Medulla oblongata (tissue), 1 donor: ENCODE results near the gene MSI2.
A peak's percentile ranks its signal among the peaks of the same experiment; 100 is the strongest.

ENCODE experiments used
- DNase-seq: peaks from one replicate; pipeline ENCODE4 v3.0.0-alpha.2; 2015; ENCODE audit errors: extremely low spot score

Gene MSI2

DNA sequence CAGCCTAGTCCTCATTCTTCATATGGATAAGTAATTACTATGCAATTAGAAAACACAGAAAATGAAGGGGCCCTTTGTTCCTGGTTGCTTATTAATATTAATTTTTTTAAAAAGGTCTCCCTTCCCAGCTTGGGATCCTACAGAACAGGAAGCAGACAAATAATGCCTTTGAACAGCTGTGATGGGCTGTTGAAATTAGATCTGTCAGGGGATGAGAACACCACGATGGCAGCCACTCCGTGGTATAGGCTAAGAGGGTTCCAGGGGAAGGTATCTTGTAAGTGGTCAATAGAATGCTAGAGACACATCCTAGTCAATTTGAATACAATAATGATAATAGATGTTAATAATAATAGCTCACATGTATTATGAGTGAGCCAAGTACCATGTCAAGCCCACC, 405.7 kb downstream of the MSI2 start:
- no peak for DNase-seq

DNA sequence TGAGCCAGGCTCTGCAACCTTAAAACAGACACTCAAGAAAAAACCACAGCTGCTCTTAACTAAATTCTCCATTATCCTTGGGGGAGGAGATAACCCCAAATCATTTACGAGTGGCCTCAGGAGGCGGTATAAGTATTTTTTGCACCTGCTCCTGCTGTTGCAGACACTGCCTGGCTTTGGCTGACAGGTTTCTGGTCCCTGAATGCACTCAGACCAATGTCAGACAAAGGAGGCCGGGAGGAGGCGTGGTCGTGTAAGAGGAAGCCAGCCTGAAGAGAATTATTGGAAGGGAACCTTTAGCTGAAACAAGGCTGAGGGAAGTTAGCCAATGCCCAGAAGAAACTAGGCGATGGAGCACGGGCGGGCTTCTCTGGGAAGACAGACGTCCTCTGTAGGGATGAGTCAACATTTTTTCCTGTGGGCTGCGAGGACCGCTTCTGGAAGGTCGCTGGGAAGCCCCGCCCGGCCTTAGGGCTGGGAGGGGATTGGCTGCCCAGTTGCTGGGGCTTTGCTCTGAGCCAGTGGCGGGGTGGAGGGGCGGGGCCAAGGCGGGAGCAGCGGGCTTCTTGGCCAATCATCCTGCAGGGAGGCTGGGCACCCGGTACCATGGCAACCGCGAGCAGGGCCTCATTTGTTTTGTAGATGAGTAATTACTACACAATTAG, 406.5 kb downstream of the MSI2 start:
- DNase-seq = peak; percentile 98

DNA sequence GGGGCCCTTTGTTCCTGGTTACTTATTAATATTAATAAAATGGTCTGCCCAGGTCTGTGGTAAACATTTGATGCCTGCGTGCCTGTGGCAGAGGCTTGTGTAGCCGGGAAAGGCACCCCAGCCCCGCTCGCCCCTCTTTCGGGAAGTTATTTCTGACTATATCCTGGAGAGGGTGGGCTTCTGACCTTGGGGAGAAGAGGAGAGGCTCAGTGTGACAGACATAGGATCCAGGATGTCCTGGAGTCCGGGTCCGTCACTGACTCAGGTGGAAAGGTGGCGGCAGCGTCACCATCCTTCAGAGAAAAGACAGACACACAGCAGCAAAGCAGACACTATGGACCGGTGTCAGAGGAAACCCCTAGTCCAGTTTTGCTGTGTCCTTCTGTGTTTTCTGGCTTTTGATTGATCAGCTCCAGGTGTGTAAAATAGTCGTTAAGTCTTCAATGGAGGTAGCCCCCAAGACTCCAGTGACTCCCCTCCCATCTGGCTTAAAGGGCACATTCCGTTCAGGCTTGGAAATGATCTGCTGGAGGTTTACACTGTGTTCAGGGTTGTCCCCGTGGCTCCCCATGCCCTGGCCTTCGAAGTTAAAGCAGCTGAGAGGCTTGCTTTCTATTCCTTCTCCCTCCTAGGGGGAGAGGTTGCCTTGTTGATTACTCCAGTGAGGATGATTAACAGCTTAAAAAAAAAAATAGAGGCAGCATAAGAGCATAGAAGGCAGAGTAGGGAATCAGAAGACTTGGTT, 407.2 kb downstream of the MSI2 start:
- DNase-seq = peak; percentile 45

DNA sequence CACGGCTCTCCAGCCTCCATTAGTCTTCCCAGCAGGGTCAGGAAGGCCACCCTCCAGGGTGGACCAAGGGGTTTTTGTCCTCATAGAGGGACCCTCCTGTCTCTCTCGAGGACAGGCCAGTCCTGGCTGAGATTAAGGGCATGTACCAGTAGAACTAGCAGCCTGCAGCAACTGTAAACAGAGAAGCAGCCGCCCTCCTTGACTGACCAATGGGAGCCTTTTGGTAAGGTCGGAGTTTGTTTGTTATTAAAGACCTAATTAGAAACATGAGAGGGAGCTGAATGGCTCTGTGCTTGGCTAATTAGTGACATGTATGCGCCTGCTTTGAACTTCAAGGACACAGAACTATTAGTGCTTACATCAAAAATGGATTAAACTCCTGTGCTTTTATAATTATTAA, 408.8 kb downstream of the MSI2 start:
- no peak for DNase-seq

DNA sequence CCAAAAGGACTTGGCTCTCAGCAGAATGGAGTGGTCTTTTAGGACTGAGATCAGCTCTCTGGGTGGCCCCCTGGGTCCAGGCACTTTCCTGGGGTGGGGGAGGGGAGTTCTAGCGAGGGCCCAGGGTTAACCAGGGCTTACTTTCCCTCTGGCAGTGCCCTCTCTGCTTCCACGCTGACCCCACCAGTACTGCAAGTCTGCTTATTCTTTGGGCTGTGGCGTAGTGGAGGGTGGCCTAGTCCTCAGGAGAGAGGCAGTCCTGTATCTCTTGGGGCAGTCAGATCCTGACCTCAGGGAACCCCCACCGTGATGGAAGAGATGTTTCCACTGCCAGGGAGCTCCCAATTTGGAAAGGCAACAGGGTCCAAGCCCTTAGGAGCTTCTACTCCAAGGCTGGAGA, 409.4 kb downstream of the MSI2 start:
- no peak for DNase-seq

DNA sequence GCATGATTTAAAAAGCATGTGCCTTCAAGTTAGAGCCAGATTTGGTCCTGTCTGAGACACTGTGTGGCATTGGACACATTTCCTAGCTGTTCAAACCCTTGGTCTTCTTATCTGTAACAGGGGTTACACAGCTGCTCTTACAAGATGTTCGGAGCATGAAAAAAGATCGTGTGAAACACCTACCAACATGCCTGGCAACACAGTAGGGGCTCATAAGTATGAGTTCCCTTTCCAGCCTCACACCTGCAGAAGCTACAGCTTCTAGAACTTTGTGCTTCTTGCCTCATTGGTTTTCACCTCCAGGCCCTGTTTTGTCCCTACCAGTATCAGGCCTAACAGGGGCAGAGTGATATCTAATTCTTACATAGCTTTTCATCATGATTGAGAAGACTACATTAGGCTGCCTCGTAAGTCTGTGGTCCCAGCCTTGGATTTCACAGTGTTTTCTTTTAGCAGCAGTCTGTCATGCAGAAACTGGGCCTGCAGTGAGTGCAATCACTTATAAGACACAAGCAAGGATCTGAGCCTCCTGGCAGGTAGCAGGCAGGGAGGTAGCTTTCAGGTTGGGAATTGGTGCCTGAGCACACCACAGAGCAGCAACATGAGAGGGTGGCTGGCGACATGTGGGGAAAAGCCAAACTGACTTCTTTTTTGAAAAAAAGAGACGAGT, 410.0 kb downstream of the MSI2 start:
- DNase-seq = no peak

DNA sequence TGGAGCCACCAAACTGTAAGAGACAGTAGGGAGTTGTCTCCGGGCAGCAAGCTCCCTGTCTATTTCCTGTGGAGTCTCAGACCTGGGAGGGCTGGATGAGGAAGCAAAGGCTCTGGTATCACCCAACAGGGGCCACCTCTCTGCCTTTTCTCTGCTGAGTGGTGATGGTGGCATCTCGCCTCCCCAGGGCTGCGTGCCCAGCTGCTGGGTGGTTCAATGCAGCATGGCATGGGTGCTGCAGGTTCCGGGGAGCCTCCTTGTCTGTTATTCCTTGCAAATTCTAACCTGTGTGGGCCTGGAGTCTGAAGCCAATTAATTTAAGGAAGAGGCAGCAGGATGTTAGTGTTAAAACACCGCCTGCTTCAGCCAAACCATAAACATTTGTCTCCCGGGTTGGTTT, 410.6 kb downstream of the MSI2 start:
- no peak for DNase-seq

DNA sequence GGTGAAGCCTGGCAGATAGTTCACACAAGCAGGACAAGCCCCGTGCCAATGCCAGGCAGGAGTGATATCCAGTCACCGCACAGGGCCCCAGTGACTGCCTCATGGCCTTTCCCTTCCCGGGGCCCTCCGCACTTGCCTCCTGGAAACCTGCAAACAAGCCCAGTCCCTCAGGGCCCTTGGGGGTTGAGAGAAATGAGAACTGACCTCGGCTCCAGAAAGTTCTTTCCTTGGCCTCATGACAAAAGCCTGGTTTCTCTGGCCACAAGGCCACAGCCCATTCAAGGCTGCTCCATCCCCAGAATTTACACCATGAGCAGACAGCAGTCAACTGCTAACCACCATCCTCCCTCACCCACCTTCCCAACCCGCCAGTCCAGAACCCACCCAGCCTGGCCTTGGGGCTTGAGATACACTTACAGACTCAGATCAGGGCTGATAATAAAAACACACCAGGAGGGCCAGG, 411.2 kb downstream of the MSI2 start:
- no peak for DNase-seq

DNA sequence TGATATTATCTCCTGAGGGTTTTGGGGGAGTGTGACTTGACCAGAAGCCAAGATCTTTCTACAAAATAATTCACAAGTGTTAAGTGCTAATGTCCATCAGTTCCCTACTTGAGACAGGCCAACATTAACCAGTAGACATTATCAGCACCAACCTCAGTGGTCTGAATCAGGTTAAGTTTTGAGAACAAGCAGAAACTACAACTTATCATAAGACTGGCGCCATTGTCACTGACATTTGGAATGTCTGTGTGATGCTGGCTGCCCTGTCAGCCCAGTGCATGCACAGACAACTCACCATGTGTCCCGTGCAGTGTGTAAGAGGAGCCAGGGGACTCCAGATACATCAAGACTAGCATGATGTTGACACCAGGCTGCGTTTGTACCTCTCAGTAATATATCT, 412.0 kb downstream of the MSI2 start:
- no peak for DNase-seq

DNA sequence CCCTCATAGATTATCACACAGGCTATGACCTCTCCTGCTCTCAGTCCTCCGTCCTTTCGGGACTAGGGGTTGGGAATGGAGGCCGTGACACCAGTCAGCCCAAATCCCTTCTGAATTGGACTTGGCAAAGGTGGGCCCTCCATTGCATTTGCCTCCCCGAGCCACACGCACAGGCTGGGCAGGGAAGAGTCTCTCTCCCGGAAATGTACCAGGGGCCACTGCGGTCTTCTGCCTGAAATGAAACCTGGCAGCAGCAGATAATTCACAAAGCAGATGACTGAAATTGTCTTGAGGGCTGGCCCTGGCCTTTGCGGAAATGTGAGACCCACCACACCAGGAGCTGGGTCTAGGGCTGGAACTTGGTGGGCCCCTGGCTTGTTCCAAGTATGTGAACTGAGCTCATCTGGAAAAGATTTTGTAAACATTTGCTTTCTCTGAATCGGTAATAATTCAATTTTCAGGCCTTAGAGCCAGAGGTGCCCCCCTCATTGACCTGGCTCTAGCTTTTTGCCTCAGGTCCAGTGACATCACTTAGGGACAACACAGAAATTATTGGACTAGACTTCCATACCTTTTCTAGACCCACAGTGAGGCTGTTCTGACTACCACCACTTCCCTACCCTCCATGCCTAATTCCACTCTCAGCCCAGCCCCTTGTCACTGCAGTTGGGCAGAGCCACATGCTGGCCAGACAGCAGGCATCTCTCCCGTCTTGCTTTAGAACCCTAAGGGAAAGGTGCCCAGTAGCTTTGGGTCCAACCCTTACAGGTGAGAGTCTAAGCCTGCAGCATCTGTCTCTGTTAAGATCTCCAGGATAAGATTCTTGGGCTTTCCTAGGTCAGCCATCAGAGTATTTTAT, 413.6 kb downstream of the MSI2 start:
- DNase-seq = no peak

DNA sequence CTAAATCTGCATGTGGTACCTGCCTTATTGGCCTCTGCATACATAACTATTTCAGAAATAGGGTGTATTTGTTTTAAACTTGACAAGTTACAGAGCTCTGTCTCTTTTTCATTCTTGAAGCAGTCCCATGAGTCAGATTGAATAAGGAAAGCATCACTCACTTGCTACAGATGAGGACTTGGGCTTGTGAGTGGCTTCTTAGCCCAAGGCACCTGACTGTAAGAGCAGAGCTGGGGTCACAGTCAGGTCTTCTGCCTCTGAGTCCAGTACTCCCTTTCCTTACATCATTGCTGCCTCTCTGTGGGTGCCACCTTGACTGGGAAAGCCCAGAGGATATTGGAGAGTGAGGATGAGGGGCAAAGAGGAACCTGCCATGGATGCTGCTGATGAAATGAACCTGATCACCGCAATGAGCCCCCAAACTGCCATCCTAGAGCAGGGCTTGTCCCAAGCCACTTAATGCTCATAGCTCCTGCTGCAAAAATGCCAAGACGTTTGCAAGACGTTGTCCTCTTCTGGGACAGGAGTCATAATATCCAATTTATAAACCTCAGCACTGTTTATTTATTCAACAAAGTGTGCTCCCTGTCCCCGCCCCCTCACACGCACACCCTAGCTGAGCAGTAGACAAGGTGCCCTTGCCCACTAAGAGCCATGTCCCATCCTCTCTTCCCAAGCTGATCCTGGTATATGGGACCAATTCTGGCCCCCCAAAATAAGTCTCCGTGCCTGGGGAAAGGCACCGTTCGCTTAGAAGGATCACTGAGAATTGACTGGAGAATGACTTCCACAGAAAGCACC, 414.6 kb downstream of the MSI2 start:
- DNase-seq = no peak

DNA sequence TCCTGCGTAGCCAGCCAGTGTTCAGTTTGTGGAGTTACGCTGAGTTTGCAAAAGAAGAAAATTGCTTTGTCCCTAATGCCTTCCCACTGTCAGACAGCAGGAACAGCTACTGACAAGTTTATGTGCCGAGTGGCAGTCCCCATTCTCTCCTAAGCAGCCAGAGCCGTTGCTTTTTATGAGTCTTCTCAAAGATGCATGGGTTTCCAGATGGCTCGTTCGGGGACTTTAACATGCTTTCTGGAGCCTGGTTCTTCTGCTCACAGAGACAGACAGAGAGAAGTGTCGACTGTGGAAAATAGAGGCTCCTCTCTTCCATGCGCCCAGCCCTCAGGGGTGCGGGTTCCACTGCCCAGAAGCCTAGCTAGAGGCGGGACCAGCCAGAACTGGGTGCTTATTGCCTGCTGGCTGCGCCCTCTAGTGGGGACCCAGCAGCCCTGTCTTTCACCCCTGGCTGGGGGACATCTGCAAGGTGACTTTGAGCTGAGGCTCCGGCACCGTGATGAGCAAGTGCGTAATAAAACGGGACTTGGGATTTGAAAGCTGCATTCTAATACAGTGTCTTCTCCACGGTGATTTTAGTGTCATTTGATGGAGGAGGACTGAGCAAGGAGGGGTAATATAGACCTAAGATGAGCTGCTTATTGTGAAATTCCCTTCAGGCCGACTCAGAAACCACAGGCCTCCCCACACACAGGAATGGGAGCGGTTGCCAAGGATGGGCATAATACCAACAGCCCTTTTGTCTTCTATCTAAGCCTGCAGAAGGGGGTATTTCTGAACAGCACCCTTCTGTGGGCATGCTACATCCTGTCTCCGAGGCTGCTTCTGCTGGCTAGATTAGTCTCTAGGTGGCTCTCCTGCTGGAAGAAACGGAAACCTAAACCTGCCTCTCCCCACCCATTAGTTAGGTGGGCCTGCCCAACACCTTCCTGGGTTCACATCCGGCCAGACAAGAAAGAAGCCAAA, 415.6 kb downstream of the MSI2 start:
- peak; percentile 92 for DNase-seq

DNA sequence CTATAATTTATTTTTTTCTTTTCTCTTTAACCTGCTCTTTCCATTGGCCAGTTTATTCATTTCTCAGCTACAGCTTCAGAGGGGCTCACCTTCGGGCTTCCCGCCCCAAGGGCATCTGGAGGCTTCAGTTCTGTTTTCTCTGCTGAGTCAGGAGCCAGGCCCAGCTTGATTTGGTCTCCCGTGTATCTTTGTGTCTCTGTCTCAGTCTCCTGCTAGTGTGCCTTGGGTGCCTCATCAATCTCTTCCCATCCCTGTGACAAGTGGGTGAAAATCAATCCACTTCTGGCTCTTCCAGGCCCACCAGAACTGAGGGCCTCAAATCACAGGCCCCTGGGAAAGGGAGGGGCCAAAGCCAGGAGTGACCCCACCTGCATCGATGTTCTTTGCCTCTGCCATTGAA, 416.6 kb downstream of the MSI2 start:
- no peak for DNase-seq

DNA sequence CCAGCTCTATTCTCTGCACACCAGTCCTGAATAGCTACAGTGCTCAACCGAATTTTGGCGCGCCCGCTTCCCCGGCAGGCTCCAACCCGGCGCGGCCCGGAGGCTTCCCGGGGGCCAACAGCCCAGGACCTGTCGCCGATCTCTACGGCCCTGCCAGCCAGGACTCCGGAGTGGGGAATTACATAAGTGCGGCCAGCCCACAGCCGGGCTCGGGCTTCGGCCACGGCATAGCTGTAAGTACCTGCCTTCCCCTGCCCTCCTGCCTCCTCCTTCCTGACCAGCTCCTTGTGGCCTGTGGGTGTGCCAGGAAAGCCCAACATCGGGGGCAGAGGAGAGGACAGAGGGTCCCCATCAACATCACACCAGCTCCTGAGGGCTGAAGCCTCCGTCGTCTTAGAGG, 418.6 kb downstream of the MSI2 start:
- peak; percentile 60 for DNase-seq

DNA sequence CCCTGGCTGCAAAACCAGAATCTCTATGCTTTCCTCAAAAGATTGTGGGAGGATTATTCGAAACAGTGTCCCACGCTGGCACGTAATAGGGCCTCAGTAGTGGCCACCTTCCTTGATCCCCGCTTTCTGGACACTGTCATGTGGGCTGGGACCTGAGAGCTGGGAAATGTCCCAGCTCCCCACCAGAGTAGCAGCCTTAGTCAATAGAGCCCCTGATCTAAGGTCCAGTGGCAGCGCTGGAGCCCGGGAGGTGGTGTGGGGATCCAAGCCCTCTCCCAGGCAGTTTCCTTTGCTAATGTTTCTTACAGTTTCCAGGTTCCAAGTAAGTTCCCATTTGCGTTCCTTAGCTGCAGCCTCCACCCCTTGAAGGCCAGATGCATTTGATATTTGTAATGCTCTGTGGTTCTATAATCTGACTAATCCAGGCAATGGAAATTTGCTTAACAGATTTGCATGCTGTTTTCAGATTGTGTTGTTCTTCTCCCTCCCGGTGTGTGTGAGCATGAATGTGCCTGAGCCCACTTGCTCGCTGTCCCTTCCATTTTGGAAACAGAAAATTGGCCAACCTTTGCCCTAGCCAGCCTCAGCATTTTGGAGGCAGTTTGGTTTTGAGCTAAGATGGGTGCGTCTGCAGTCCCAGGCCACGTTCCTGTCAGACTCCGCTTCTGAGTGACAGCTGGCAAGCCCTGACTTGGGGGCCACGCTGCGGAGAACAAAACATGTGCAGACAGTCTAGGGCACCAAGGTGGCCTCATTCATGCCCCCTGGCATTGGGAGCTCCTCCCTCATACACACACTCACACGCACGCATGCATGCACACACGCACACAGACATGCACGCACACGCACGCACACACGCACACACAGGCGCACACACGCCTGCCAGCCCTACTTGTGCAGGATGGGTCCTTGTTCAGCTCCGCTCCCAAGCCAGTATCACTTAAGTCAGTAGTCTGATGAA, 419.4 kb downstream of the MSI2 start:
- no peak for DNase-seq

DNA sequence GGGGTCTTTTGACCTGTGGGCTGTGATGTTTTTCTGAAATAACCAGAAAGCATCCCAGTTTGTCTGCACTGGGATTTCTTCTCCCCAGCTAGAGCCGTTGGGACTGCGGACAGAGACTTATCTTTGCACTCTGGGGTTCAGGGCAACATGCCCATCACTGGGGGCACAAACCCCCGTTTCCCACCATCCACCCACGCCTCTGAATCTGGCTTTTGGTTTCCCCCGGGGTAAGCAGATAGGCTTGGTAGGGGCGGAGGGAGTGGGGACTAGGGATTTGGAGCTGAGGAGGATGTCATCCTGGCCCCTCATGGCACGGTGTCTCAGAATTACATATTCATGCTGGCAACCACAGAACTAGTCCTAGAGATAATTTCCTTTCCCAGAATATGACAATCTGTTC, 420.2 kb downstream of the MSI2 start:
- DNase-seq = no peak

DNA sequence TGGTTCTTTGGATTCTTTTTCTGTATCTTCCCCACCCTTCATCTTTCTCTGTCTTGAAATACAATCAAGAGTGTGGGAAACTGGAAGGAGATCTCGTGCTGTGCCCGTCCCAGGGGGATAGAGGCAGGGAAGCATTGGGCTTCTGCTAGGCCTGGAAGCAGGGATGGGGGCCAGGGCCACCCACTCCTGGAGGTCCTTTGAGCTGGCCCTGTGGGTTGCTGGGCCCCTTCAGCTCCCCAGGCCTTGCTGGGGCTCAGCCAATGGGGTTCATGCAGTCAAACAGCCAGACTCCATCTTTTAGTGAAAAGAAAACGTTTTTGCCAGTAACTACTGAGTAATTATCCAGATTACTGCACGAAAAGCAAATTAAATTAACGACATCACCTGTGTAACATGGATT, 421.0 kb downstream of the MSI2 start:
- DNase-seq = no peak

DNA sequence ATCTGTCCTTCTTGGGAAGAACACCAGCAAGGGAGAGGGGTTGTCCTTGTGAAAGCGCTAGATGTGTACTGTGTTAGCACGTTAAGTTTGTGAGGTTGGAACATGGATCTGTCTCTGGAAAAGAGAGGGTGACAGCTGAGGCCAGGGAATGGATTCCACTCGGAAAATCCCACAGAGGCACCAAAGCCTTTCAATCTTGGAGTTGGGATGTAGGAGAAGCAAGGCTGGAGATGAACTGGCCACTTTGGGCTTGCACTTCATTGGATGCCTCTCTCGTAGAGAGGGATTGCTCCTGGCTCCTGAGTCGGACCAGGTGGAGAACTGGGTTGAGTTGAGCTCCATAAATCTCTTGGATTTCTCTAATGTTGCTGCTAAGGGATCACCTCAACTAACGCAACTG, 421.5 kb downstream of the MSI2 start:
- no peak for DNase-seq

DNA sequence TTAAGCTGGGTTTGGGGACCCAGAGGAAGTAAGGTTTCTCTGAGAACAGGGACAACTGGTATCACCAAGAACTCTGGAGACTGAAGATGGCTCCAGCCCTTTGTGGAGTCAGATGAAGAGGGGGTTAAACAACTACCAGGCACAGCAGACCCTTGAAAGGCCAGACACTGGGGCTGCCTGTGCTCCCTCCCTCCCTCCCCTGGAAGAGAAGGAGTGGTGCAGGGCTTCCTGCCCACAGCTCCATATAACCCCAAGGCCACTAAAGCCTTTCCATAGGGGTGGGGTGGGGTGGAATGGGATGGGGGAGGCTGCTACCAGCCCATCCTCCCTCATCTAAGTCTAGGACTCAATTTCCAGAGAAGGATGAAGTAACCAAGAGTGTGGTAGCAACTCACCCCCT, 422.1 kb downstream of the MSI2 start:
- DNase-seq = no peak
